Mucosa of stomach (tissue), 1 donor: ENCODE results near the gene TMEM81.

Experiments used
- H3K27me3 ChIP-seq: one replicate; pipeline ENCODE4 v1.7.0; 2013; ENCODE audit warnings: mild to moderate bottlenecking, low read length; ENCODE audit not compliant: control insufficient read depth, insufficient read depth
- H3K36me3 ChIP-seq: one replicate; pipeline ENCODE4 v1.7.0; 2013; ENCODE audit warnings: low read length; ENCODE audit not compliant: control insufficient read depth, insufficient read depth
- H3K4me1 ChIP-seq: one replicate; pipeline ENCODE4 v1.7.0; 2013; ENCODE audit warnings: mild to moderate bottlenecking, low read length; ENCODE audit not compliant: control insufficient read depth, insufficient read depth
- H3K4me3 ChIP-seq: one replicate; pipeline ENCODE4 v1.7.0; 2013; ENCODE audit warnings: low read length
- H3K9ac ChIP-seq: one replicate; pipeline ENCODE4 v1.7.0; 2013; ENCODE audit warnings: mild to moderate bottlenecking, low read length, moderate library complexity
- H3K9me3 ChIP-seq: one replicate; pipeline ENCODE4 v1.7.0; 2013; ENCODE audit warnings: mild to moderate bottlenecking, low read length, moderate library complexity; ENCODE audit not compliant: control insufficient read depth
- donor health status: Pancreatic carcinoma.

Gene TMEM81

GRCh38 chr1:205041998-205042910 lies 42.0 kb downstream of the TMEM81 start:
- Histone ChIP-seq H3K4me1 (no peaks in the 10 kb centered on the region), H3K9me3 (no peaks in the 10 kb centered on the region), H3K36me3 (no peaks in the 10 kb centered on the region), H3K27me3 (peaks cover 60% of the 10 kb centered on the region), H3K4me3 (no peak overlapping the region), H3K9ac (no peak overlapping the region)

DNA sequence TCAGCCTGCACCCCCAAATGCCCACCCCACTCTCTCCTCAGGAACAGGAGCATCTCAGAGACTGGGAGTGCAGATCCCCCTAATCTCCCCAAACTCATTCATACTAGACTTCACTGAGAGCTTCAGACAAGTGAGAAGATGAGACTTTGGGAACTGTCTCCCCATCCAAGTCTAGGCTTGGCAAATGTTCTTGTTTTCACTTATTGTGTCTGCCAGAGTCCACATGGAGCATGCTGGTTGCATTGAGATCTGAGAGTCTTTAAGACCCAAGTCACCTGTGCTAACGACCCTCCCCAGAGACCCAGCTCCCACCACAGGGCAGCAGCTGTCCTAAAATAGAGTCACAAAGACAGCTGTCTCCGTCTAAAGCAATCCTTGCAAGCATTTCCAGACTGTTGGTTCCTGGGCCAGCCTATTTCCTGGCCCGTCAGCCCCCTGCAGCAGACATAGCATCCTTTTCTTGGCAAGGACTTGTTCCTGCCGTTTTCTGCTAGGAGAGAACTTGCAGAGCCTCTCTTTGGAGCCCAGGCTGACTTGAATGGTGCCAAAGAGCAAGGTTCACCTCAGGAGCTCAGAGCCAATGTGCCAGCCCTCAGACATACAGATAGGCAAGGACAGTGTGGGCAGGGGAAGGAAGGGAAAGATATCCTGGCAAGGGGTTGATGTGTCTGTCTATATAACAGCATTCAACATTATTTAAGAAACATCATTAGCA lies 43.1 kb downstream of the TMEM81 start:
- no peak overlapping the region for H3K9ac ChIP-seq
- no peaks in the 10 kb centered on the region for H3K36me3 ChIP-seq

GRCh38 chr1:205038132-205038786 lies 46.0 kb downstream of the TMEM81 start:
- Histone ChIP-seq H3K36me3 (no peaks in the 10 kb centered on the region), H3K27me3 (peaks cover 23% of the 10 kb centered on the region), H3K4me3 (no peak overlapping the region), H3K9ac (no peak overlapping the region), H3K4me1 (no peaks in the 10 kb centered on the region), H3K9me3 (no peaks in the 10 kb centered on the region)

More for the DNA sequence above, 43.1 kb downstream of the TMEM81 start:
- no peaks in the 10 kb centered on the region for H3K9me3 ChIP-seq
- peaks cover 50% of the 10 kb centered on the region for H3K27me3 ChIP-seq
- no peak overlapping the region for H3K4me3 ChIP-seq
- no peaks in the 10 kb centered on the region for H3K4me1 ChIP-seq

- Histone ChIP-seq H3K4me3 (no peak overlapping the region), H3K27me3 (peaks cover 19% of the 10 kb centered on the region), H3K4me1 (no peaks in the 10 kb centered on the region), H3K36me3 (no peaks in the 10 kb centered on the region), H3K9ac (no peak overlapping the region), H3K9me3 (no peaks in the 10 kb centered on the region)
Measured at GRCh38 chr1:205037539-205037938, 46.7 kb downstream of the TMEM81 start.
